GM12878 (cell line): Measurements from ENCODE around the gene ELMO3. TPM values are rescaled to one million over a fixed set of nuclear protein-coding genes. Genes with fewer than 3 reads are reported as not detected.

Experiments used
- GATAD2B ChIP-seq: fragments of 450-650 bp; conservative IDR thresholded peaks from 2 replicates; pipeline ENCODE4 v1.6.1; 2017; ENCODE audit warnings: low read depth, mild to moderate bottlenecking, moderate library complexity
- JUNB ChIP-seq: IDR thresholded peaks from 2 replicates; pipeline ENCODE4 v1.6.1; 2016; ENCODE audit warnings: antibody characterized with exemption, mild to moderate bottlenecking
- NFYA ChIP-seq: IDR thresholded peaks from 2 replicates; pipeline ENCODE4 v1.6.1; 2011; ENCODE audit warnings: low read depth, mild to moderate bottlenecking, low read length, improper control_type of control experiment, borderline replicate concordance
- NFYB ChIP-seq: IDR thresholded peaks from 2 replicates; pipeline ENCODE4 v1.6.1; 2011; ENCODE audit warnings: low read depth, mild to moderate bottlenecking, low read length, improper control_type of control experiment, moderate library complexity; ENCODE audit not compliant: insufficient read depth
- RB1 ChIP-seq: fragments of 450-650 bp; formaldehyde crosslinking; IDR thresholded peaks from 2 replicates; pipeline ENCODE4 v1.6.1; 2017; ENCODE audit warnings: mild to moderate bottlenecking, borderline replicate concordance
- SMARCA5 ChIP-seq: fragments of 450-650 bp; IDR thresholded peaks from 2 replicates; pipeline ENCODE4 v1.6.1; 2017; ENCODE audit warnings: mild to moderate bottlenecking
- polyA plus RNA-seq, 11 experiments: library from polyadenylated mRNA; depleted of rRNA in 4 of 11; unstranded in 6 of 11; stranded (reverse) in 5 of 11; fragments of >200 nt; fragmentation: Nextera tagmentation in 4 of 11; fragmentation: Illumina TruSeq in 1 of 11; extraction: Ambion mirVana in 4 of 11; extraction: Trizol in 1 of 11; gene quantifications; 1 replicate in 1 of 11; 2 replicates in 10 of 11; pipeline versions ENCODE4 v1.2.1 to v1.2.3, GENCODE V29; 2011 to 2016; ENCODE audit warnings: inconsistent platforms in 2 of 11, missing spikeins in 2 of 11, low read depth in 1 of 11
- total RNA-seq, 4 experiments: library from RNA; depleted of rRNA in 3 of 4; stranded (reverse); fragments of >200 nt in 3 of 4; fragmentation: Illumina TruSeq in 1 of 4; extraction: Trizol in 1 of 4; gene quantifications; 2 replicates each; pipeline versions ENCODE4 v1.2.1 to v1.2.3, GENCODE V29; 2013 to 2021
- TF ChIP-seq, protein P1 (sequence below): fragments of 450-650 bp; IDR thresholded peaks from 2 replicates; pipeline ENCODE4 v1.6.1; 2017; ENCODE audit warnings: mild to moderate bottlenecking, low read depth, inconsistent platforms; ENCODE audit not compliant: poor library complexity, severe bottlenecking
- TF ChIP-seq, protein P2 (sequence below): IDR thresholded peaks from 2 replicates; pipeline ENCODE4 v1.6.1; 2012; ENCODE audit warnings: low read length, inconsistent platforms
- TF ChIP-seq, protein P3 (sequence below), 3 experiments: IDR thresholded peaks in 2 of 3; conservative IDR thresholded peaks in 1 of 3; 2 replicates each; pipeline ENCODE4 v1.5.1; 2011; ENCODE audit warnings: low read depth in 3 of 3, low read length in 3 of 3, mild to moderate bottlenecking in 3 of 3, control low read depth in 2 of 3, moderate library complexity in 2 of 3, inconsistent platforms in 1 of 3, mixed read lengths in 1 of 3; ENCODE audit not compliant: control insufficient read depth in 2 of 3, insufficient read depth in 1 of 3; ENCODE audit errors: extremely low read depth in 1 of 3
- TF ChIP-seq, protein P4 (sequence below): fragments of 450-650 bp; IDR thresholded peaks from 2 replicates; pipeline ENCODE4 v1.6.1; 2016; ENCODE audit warnings: mild to moderate bottlenecking, moderate library complexity, borderline replicate concordance

Gene ELMO3
- total and polyA plus RNA-seq, 10 of the 15 experiments (the other 5 are each of a cell fraction or from before 2014, with no cell fraction given), result 0.05 to 4.7 (median 0.96) TPM; not detected in 1

DNA sequence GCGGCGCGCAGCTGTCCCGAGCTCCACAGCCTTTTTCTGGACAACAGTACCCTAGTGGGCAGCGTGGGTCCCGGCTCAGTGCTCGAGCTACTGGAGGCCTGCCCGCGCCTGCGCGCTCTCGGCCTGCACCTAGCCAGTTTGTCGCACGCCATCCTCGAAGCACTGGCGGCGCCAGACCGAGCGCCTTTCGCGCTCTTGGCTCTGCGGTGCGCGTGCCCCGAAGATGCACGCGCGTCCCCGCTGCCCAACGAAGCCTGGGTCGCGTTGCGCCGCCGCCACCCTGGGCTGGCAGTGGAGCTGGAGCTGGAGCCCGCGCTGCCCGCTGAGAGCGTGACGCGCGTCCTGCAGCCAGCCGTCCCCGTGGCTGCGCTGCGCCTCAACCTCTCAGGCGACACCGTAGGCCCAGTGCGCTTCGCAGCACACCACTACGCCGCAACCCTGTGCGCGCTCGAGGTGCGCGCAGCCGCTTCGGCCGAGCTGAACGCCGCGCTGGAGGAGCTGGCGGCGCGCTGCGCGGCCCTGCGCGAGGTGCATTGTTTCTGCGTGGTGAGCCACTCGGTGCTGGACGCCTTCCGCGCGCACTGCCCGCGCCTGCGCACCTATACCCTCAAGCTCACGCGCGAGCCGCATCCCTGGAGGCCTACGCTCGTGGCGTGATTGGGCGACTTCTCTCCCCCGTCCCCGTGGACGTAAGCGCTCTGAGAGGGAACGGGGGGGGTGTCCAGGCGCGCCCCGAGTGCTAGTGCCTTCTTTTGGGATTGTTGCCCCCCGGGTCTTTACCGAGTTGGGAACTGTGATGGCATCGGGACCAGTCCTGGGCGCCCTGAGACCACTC, 35.5 kb upstream of the ELMO3 start (continued):
- no peak for TF ChIP-seq NFYA
- TF ChIP-seq, protein P1, sequence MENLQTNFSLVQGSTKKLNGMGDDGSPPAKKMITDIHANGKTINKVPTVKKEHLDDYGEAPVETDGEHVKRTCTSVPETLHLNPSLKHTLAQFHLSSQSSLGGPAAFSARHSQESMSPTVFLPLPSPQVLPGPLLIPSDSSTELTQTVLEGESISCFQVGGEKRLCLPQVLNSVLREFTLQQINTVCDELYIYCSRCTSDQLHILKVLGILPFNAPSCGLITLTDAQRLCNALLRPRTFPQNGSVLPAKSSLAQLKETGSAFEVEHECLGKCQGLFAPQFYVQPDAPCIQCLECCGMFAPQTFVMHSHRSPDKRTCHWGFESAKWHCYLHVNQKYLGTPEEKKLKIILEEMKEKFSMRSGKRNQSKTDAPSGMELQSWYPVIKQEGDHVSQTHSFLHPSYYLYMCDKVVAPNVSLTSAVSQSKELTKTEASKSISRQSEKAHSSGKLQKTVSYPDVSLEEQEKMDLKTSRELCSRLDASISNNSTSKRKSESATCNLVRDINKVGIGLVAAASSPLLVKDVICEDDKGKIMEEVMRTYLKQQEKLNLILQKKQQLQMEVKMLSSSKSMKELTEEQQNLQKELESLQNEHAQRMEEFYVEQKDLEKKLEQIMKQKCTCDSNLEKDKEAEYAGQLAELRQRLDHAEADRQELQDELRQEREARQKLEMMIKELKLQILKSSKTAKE, result no peak
- TF ChIP-seq GATAD2B, result peak; percentile 51; the same call in 1 of the 2 replicates
- TF ChIP-seq, protein P2, sequence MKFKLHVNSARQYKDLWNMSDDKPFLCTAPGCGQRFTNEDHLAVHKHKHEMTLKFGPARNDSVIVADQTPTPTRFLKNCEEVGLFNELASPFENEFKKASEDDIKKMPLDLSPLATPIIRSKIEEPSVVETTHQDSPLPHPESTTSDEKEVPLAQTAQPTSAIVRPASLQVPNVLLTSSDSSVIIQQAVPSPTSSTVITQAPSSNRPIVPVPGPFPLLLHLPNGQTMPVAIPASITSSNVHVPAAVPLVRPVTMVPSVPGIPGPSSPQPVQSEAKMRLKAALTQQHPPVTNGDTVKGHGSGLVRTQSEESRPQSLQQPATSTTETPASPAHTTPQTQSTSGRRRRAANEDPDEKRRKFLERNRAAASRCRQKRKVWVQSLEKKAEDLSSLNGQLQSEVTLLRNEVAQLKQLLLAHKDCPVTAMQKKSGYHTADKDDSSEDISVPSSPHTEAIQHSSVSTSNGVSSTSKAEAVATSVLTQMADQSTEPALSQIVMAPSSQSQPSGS, result no peak
- TF ChIP-seq, protein P3, sequence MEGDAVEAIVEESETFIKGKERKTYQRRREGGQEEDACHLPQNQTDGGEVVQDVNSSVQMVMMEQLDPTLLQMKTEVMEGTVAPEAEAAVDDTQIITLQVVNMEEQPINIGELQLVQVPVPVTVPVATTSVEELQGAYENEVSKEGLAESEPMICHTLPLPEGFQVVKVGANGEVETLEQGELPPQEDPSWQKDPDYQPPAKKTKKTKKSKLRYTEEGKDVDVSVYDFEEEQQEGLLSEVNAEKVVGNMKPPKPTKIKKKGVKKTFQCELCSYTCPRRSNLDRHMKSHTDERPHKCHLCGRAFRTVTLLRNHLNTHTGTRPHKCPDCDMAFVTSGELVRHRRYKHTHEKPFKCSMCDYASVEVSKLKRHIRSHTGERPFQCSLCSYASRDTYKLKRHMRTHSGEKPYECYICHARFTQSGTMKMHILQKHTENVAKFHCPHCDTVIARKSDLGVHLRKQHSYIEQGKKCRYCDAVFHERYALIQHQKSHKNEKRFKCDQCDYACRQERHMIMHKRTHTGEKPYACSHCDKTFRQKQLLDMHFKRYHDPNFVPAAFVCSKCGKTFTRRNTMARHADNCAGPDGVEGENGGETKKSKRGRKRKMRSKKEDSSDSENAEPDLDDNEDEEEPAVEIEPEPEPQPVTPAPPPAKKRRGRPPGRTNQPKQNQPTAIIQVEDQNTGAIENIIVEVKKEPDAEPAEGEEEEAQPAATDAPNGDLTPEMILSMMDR (IDR thresholded peaks at IDR 0.05 in 2 of 3, conservative IDR thresholded peaks at IDR 0.05 in 1 of 3; ENCODE audit: control insufficient read depth in 2 of 3, extremely low read depth in 1 of 3, insufficient read depth in 1 of 3, low read depth in 3 of 3, low read length in 3 of 3), result no peak
- TF ChIP-seq, protein P4, sequence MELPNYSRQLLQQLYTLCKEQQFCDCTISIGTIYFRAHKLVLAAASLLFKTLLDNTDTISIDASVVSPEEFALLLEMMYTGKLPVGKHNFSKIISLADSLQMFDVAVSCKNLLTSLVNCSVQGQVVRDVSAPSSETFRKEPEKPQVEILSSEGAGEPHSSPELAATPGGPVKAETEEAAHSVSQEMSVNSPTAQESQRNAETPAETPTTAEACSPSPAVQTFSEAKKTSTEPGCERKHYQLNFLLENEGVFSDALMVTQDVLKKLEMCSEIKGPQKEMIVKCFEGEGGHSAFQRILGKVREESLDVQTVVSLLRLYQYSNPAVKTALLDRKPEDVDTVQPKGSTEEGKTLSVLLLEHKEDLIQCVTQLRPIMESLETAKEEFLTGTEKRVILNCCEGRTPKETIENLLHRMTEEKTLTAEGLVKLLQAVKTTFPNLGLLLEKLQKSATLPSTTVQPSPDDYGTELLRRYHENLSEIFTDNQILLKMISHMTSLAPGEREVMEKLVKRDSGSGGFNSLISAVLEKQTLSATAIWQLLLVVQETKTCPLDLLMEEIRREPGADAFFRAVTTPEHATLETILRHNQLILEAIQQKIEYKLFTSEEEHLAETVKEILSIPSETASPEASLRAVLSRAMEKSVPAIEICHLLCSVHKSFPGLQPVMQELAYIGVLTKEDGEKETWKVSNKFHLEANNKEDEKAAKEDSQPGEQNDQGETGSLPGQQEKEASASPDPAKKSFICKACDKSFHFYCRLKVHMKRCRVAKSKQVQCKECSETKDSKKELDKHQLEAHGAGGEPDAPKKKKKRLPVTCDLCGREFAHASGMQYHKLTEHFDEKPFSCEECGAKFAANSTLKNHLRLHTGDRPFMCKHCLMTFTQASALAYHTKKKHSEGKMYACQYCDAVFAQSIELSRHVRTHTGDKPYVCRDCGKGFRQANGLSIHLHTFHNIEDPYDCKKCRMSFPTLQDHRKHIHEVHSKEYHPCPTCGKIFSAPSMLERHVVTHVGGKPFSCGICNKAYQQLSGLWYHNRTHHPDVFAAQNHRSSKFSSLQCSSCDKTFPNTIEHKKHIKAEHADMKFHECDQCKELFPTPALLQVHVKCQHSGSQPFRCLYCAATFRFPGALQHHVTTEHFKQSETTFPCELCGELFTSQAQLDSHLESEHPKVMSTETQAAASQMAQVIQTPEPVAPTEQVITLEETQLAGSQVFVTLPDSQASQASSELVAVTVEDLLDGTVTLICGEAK, result no peak
- TF ChIP-seq JUNB, result no peak
- peak; percentile 40; the same call in 1 of the 2 replicates for TF ChIP-seq RB1
- TF ChIP-seq NFYB, result no peak
- TF ChIP-seq SMARCA5, result no peak
